SK-N-MC (cell line): ENCODE data around the gene NGEF.

Experiments
- EZH2 ChIP-seq: fragments of 200-600 bp; sonication (generic); IDR thresholded peaks from one replicate; pipeline ENCODE4 v1.6.1; 2017; ENCODE audit warnings: antibody characterized with exemption
- POLR2AphosphoS5 ChIP-seq: IDR thresholded peaks from 2 replicates; pipeline ENCODE4 v1.6.1; 2012; ENCODE audit warnings: mild to moderate bottlenecking, low read depth, low read length, borderline replicate concordance

GRCh38 chr2:232873909-232874641, 139.0 kb downstream of the NGEF start:
- no peak for TF ChIP-seq POLR2AphosphoS5
- TF ChIP-seq EZH2 = no peak
